COLO829 (cell line): ENCODE data around the gene CTNNA1.
A peak's percentile ranks its signal among the peaks of the same experiment; 100 is the strongest.

Source experiments
- DNase-seq: peaks from one replicate; pipeline ENCODE4 v3.0.0; 2012; ENCODE audit warnings: low spot score

Gene CTNNA1

GRCh38 chr5:138849882-138850281 is 96.7 kb downstream of the CTNNA1 start:
- no peak for DNase-seq

GRCh38 chr5:138850865-138851435 is 97.7 kb downstream of the CTNNA1 start:
- no peak for DNase-seq

GRCh38 chr5:138853132-138853531 is 99.9 kb downstream of the CTNNA1 start:
- no peak for DNase-seq

GRCh38 chr5:138867011-138867410 is 113.8 kb downstream of the CTNNA1 start:
- no peak for DNase-seq

- no peak for DNase-seq
These were observed 115.8 kb downstream of the CTNNA1 start for GRCh38 chr5:138869038-138869437.

- DNase-seq, result no peak
These were observed 116.7 kb downstream of the CTNNA1 start for GRCh38 chr5:138869763-138870500.

- no peak for DNase-seq
These were observed 117.4 kb downstream of the CTNNA1 start for GRCh38 chr5:138870611-138871010.

GRCh38 chr5:138872841-138873465 is 119.7 kb downstream of the CTNNA1 start:
- DNase-seq, result peak; percentile 58

GRCh38 chr5:138873466-138874221 is 120.4 kb downstream of the CTNNA1 start:
- DNase-seq, result no peak

- DNase-seq, result no peak
These were observed 121.0 kb downstream of the CTNNA1 start for GRCh38 chr5:138874241-138874640.

GRCh38 chr5:138874771-138875551 is 121.7 kb downstream of the CTNNA1 start, which contains the start of gene LRRTM2:
Gene LRRTM2 (minus strand): TSS chr5:138875335. CDS start chr5:138874911, 424 bp downstream.
- DNase-seq, result peak; percentile 61

- DNase-seq, result no peak
These were observed 122.3 kb downstream of the CTNNA1 start for GRCh38 chr5:138875552-138875875.

- no peak for DNase-seq
These were observed 122.7 kb downstream of the CTNNA1 start for GRCh38 chr5:138875946-138876345.

GRCh38 chr5:138876811-138877210 is 123.6 kb downstream of the CTNNA1 start:
- no peak for DNase-seq

- no peak for DNase-seq
These were observed 125.4 kb downstream of the CTNNA1 start for GRCh38 chr5:138878437-138879235.

GRCh38 chr5:138883211-138883610 is 130.0 kb downstream of the CTNNA1 start:
- DNase-seq, result no peak

- DNase-seq, result no peak
These were observed 130.9 kb downstream of the CTNNA1 start for GRCh38 chr5:138884094-138884493.

- no peak for DNase-seq
These were observed 131.3 kb downstream of the CTNNA1 start for GRCh38 chr5:138884554-138884953.

- no peak for DNase-seq
These were observed 136.8 kb downstream of the CTNNA1 start for GRCh38 chr5:138889994-138890393.

GRCh38 chr5:138890644-138891043 is 137.4 kb downstream of the CTNNA1 start:
- no peak for DNase-seq

- DNase-seq, result no peak
These were observed 142.7 kb downstream of the CTNNA1 start for GRCh38 chr5:138895918-138896317.
